D721Med (cell line): ENCODE measurements around the gene RNF39.
"Not testable (repeated sequence)": the region's sequence is repeated elsewhere in the genome, so short reads cannot be mapped to it uniquely, and the experiment has no call there.

Source experiments
- DNase-seq: peaks from one replicate; pipeline ENCODE4 v3.0.0; 2011; ENCODE audit warnings: low spot score; ENCODE audit not compliant: insufficient read length
- FAIRE-seq: peaks from 2 replicates; lab custom pipeline; 2011; peaks lifted over from hg19 to GRCh38; lab: Jason Lieb, UNC
- CTCF ChIP-seq: IDR thresholded peaks from 2 replicates; pipeline ENCODE4 v1.5.1; 2012; ENCODE audit warnings: mild to moderate bottlenecking, control low read depth; ENCODE audit not compliant: insufficient read depth; ENCODE audit errors: missing control alignments

RNF39 gene

GRCh38 chr6:30075094-30075789 is at the start of gene RNF39:
RNF39 (minus strand) TSS chr6:30075769; CDS start chr6:30075585, 184 bp downstream.
- no peak for DNase-seq
- no peak for FAIRE-seq
- TF ChIP-seq CTCF, result no peak

DNA sequence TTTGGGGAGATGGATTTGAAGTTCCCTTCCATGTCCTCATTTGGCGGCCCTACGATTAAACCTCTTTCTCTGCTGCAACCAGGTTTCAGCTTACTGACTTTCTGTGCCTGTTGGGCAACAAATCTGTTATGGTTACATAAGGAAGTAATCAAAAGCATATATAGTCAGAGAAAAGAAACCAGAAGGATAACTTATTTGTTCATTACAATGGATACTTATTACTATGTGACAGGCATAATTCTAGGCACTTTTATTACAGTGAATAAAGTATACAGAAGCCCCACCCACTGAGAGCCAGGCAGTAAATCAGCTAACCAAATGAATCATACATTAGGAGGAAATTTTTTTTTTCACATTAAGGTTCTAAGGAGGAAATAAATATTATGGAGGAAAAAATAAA is 46.9 kb upstream of the RNF39 start:
- DNase-seq (no peak), FAIRE-seq (no peak)
- TF ChIP-seq CTCF, result no peak

GRCh38 chr6:30121446-30122366 is 46.1 kb upstream of the RNF39 start:
- no peak for DNase-seq
- no peak for FAIRE-seq
- TF ChIP-seq CTCF, result no peak

GRCh38 chr6:30118691-30119090 is 43.1 kb upstream of the RNF39 start:
- not testable (repeated sequence) for DNase-seq, FAIRE-seq

GRCh38 chr6:30116724-30117123 is 41.2 kb upstream of the RNF39 start:
- no peak for FAIRE-seq
- no peak for TF ChIP-seq CTCF
- no peak for DNase-seq

- FAIRE-seq, result no peak
- TF ChIP-seq CTCF, result no peak
- DNase-seq, result no peak
These were observed 38.3 kb upstream of the RNF39 start for GRCh38 chr6:30113841-30114240.

GRCh38 chr6:30113003-30113759 is 37.6 kb upstream of the RNF39 start, which contains the start of gene TRIM31:
TRIM31 (minus strand) TSS chr6:30113090; CDS start chr6:30112805, 285 bp downstream.
- FAIRE-seq (no peak), DNase-seq (no peak)
- TF ChIP-seq CTCF, result no peak
